PC-9 (cell line): ENCODE data around the gene ATXN1.

ENCODE experiments used
- EZH2 ChIP-seq: fragments of 200-600 bp; sonication (generic); IDR thresholded peaks from 2 replicates; pipeline ENCODE4 v1.8.0; 2017; ENCODE audit warnings: antibody characterized with exemption, low read depth
- TF ChIP-seq, protein P1 (sequence below): fragments of 200-600 bp; sonication (generic); conservative IDR thresholded peaks from 2 replicates; pipeline ENCODE4 v1.6.1; 2017; ENCODE audit warnings: mixed run types, antibody characterized with exemption, mild to moderate bottlenecking, moderate library complexity

DNA sequence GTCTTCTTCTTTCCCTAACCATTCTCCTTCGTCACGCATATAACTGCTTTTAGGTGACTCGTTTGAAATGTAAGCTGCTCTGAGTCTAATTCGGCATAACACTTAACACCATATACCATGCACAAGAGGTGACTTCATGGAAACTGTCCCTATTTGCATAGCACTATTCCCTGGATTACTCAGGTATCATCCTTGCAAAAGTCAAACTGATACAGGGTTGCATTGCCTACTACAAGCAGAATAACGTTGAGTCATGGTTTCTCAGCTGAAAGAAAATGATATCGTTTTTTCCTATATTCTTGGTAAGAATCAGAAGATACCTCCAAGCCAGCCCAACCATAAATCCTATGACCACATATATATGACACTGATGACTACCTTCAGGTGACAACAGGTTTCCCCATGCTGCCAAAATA is 227.5 kb downstream of the ATXN1 start:
- TF ChIP-seq, protein P1, sequence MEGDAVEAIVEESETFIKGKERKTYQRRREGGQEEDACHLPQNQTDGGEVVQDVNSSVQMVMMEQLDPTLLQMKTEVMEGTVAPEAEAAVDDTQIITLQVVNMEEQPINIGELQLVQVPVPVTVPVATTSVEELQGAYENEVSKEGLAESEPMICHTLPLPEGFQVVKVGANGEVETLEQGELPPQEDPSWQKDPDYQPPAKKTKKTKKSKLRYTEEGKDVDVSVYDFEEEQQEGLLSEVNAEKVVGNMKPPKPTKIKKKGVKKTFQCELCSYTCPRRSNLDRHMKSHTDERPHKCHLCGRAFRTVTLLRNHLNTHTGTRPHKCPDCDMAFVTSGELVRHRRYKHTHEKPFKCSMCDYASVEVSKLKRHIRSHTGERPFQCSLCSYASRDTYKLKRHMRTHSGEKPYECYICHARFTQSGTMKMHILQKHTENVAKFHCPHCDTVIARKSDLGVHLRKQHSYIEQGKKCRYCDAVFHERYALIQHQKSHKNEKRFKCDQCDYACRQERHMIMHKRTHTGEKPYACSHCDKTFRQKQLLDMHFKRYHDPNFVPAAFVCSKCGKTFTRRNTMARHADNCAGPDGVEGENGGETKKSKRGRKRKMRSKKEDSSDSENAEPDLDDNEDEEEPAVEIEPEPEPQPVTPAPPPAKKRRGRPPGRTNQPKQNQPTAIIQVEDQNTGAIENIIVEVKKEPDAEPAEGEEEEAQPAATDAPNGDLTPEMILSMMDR = no peak
- TF ChIP-seq EZH2 = no peak
